HCT116 (cell line): ENCODE data around the gene FOXP1. TPM values are rescaled to one million over a fixed set of nuclear protein-coding genes. Genes with fewer than 3 reads are reported as not detected.

Experiments used
- ATAC-seq: fragments of 200-7000 bp; cut with Tn5 transposase; 2 replicates; pipeline ENCODE4 v1.9.1; 2020; ENCODE audit warnings: mild to moderate bottlenecking, moderate library complexity
- BruUV-seq: library from RNA; stranded (reverse); fragments of 400-500 nt; replicated peaks from 2 replicates; lab custom pipeline; 2021; lab: Mats Ljungman, UMichigan
- CTCF ChIA-PET: fragments of 300-600 bp; sonication (Branson Sonifier 250); formaldehyde crosslinking; loops from one replicate; lab custom pipeline; 2021; ENCODE audit warnings: antibody characterized with exemption; lab: Charles Lee
- POLR2A ChIA-PET: fragments of 300-600, 350-600 bp; sonication (Branson Sonifier 250); formaldehyde crosslinking; loops from one replicate; lab custom pipeline; 2021; ENCODE audit warnings: antibody characterized with exemption; lab: Charles Lee
- RAD21 ChIA-PET, 2 experiments: fragments of 300-600 bp; sonication (Branson Sonifier 250); formaldehyde crosslinking; loops; one replicate each; lab custom pipeline; 2023; ENCODE audit warnings: low total read pairs in 2 of 2; ENCODE audit not compliant: uncharacterized antibody in 2 of 2, unreplicated experiment in 2 of 2, low non-redundant PET in 1 of 2; lab: Charles Lee
- DNase-seq: peaks from one replicate; pipeline ENCODE4 v3.0.0-alpha.2; 2010; ENCODE audit warnings: low read depth, low spot score
- H2AFZ ChIP-seq: fragments of 200-600 bp; shearing (Covaris generic), sonication (generic); 2 replicates; pipeline ENCODE4 v1.6.1; 2017; ENCODE audit warnings: low read depth, mixed run types, mixed read lengths, antibody characterized with exemption, low read length; ENCODE audit not compliant: poor library complexity, severe bottlenecking
- H3K27ac ChIP-seq: 2 replicates; pipeline ENCODE4 v1.5.1; 2012; ENCODE audit warnings: low read depth, low read length
- H3K27me3 ChIP-seq: fragments of 200-600 bp; sonication (generic); 2 replicates; pipeline ENCODE4 v1.6.1; 2016; ENCODE audit warnings: mixed run types, low read length, mixed read lengths; ENCODE audit not compliant: insufficient read depth
- H3K36me3 ChIP-seq, 2 experiments: fragments of 200-500 bp in 1 of 2; fragments of 200-600 bp in 1 of 2; sonication (Bioruptor generic) in 1 of 2; sonication (generic) in 1 of 2; 2 replicates each; pipeline versions ENCODE4 v1.5.1 to v1.6.1; 2014 to 2016; ENCODE audit warnings: low read length in 2 of 2, inconsistent platforms in 1 of 2, mixed read lengths in 1 of 2, mixed run types in 1 of 2; ENCODE audit not compliant: insufficient read depth in 2 of 2, control insufficient read depth in 1 of 2
- H3K4me1 ChIP-seq, 2 experiments: fragments of 200-600 bp in 1 of 2; sonication (generic) in 1 of 2; 2 replicates each; pipeline versions ENCODE4 v1.5.1 to v1.6.1; 2012 to 2017; ENCODE audit warnings: low read length in 2 of 2, inconsistent platforms in 1 of 2, mild to moderate bottlenecking in 1 of 2, mixed read lengths in 1 of 2, mixed run types in 1 of 2, moderate library complexity in 1 of 2; ENCODE audit not compliant: insufficient read depth in 2 of 2, control insufficient read depth in 1 of 2
- H3K4me2 ChIP-seq: fragments of 200-600 bp; sonication (generic); 2 replicates; pipeline ENCODE4 v1.6.1; 2017; ENCODE audit warnings: mixed run types, low read length, mixed read lengths
- H3K4me3 ChIP-seq, 2 experiments: fragments of 200-600 bp in 1 of 2; sonication (generic) in 1 of 2; replicated peaks in 1 of 2; 2 replicates each; pipeline ENCODE4 v1.5.1; 2011 to 2016; ENCODE audit warnings: low read length in 2 of 2, control low read depth in 1 of 2, low read depth in 1 of 2, mild to moderate bottlenecking in 1 of 2, mixed read lengths in 1 of 2, mixed run types in 1 of 2
- H3K79me2 ChIP-seq: fragments of 200-600 bp; sonication (generic); 2 replicates; pipeline ENCODE4 v1.6.1; 2017; ENCODE audit warnings: mild to moderate bottlenecking, mixed run types, low read length, moderate library complexity, mixed read lengths; ENCODE audit not compliant: insufficient read depth
- H3K9ac ChIP-seq: fragments of 200-600 bp; sonication (generic); 2 replicates; pipeline ENCODE4 v1.6.1; 2016; ENCODE audit warnings: low read length, mixed read lengths
- H3K9me2 ChIP-seq: fragments of 200-600 bp; sonication (generic), shearing (Covaris generic); 2 replicates; pipeline ENCODE4 v1.6.1; 2017; ENCODE audit warnings: mixed run types, mild to moderate bottlenecking, moderate library complexity; ENCODE audit not compliant: insufficient read depth
- H3K9me3 ChIP-seq, 2 experiments: fragments of 200-500 bp in 1 of 2; fragments of 200-600 bp in 1 of 2; sonication (Bioruptor generic) in 1 of 2; sonication (generic) in 1 of 2; 2 replicates each; pipeline ENCODE4 v1.6.1; 2014 to 2017; ENCODE audit warnings: low read length in 2 of 2, mixed read lengths in 2 of 2, inconsistent platforms in 1 of 2, low read depth in 1 of 2, mild to moderate bottlenecking in 1 of 2, mixed run types in 1 of 2, moderate library complexity in 1 of 2; ENCODE audit not compliant: control insufficient read depth in 1 of 2, insufficient read depth in 1 of 2
- H4K20me1 ChIP-seq: fragments of 200-600 bp; sonication (generic), shearing (Covaris generic); 2 replicates; pipeline ENCODE4 v1.6.1; 2017; ENCODE audit warnings: mixed run types, mild to moderate bottlenecking, moderate library complexity; ENCODE audit not compliant: insufficient read depth
- EZH2 ChIP-seq: fragments of 200-600 bp; sonication (generic); IDR thresholded peaks from 2 replicates; pipeline ENCODE4 v1.6.1; 2017; ENCODE audit warnings: antibody characterized with exemption, mixed run types
- POLR2AphosphoS5 ChIP-seq: IDR thresholded peaks from 2 replicates; pipeline ENCODE4 v1.6.1; 2011; ENCODE audit warnings: mild to moderate bottlenecking, low read depth, low read length, moderate library complexity
- RAD21 ChIP-seq: IDR thresholded peaks from 2 replicates; pipeline ENCODE4 v1.6.1; 2012; ENCODE audit warnings: low read depth, mild to moderate bottlenecking
- SIN3A ChIP-seq: IDR thresholded peaks from 2 replicates; pipeline ENCODE4 v1.6.1; 2012; ENCODE audit warnings: low read depth
- SRF ChIP-seq: IDR thresholded peaks from 2 replicates; pipeline ENCODE4 v1.6.1; 2012; ENCODE audit warnings: low read depth
- ZBTB33 ChIP-seq: IDR thresholded peaks from 2 replicates; pipeline ENCODE4 v1.6.1; 2011; ENCODE audit warnings: mild to moderate bottlenecking, low read length, moderate library complexity; ENCODE audit not compliant: insufficient replicate concordance; ENCODE audit errors: extremely low read depth
- ZFX ChIP-seq: fragments of 450-650 bp; IDR thresholded peaks from 2 replicates; pipeline ENCODE4 v1.6.1; 2017
- intact Hi-C: fragments of 100-400 bp; cut with micrococcal nuclease; formaldehyde crosslinking; loops from 2 replicates; pipeline ENCODE4 v1.10.0; 2022
- total RNA-seq: library from RNA; stranded (reverse); gene quantifications from one replicate; pipeline ENCODE4 v1.2.1, GENCODE V29; 2021; ENCODE audit not compliant: unreplicated experiment
- TF ChIP-seq, protein P1 (sequence below): IDR thresholded peaks from 2 replicates; pipeline ENCODE4 v1.6.1; 2012; ENCODE audit warnings: low read depth
- TF ChIP-seq, protein P2 (sequence below), 3 experiments: fragments of 200-600 bp in 1 of 3; sonication (generic) in 1 of 3; IDR thresholded peaks in 2 of 3; conservative IDR thresholded peaks in 1 of 3; 2 replicates each; pipeline ENCODE4 v1.5.1; 2012 to 2017; ENCODE audit warnings: low read depth in 2 of 3, low read length in 2 of 3, antibody characterized with exemption in 1 of 3, borderline replicate concordance in 1 of 3, control low read depth in 1 of 3, mild to moderate bottlenecking in 1 of 3, mixed read lengths in 1 of 3, mixed run types in 1 of 3, moderate library complexity in 1 of 3; ENCODE audit not compliant: insufficient read depth in 1 of 3
- TF ChIP-seq, protein P3 (sequence below): IDR thresholded peaks from 2 replicates; pipeline ENCODE4 v1.6.1; 2012

The FOXP1 gene
- total RNA-seq, 1 experiment from 2014 or later, result 11.4 TPM

- no peaks in the 10 kb centered on the region for H3K79me2 ChIP-seq
- H3K4me3 ChIP-seq, result no peak overlapping the region
- no peak for ATAC-seq
- H4K20me1 ChIP-seq, result no peaks in the 10 kb centered on the region
- no TSS peak for BruUV-seq
- TF ChIP-seq, protein P1, sequence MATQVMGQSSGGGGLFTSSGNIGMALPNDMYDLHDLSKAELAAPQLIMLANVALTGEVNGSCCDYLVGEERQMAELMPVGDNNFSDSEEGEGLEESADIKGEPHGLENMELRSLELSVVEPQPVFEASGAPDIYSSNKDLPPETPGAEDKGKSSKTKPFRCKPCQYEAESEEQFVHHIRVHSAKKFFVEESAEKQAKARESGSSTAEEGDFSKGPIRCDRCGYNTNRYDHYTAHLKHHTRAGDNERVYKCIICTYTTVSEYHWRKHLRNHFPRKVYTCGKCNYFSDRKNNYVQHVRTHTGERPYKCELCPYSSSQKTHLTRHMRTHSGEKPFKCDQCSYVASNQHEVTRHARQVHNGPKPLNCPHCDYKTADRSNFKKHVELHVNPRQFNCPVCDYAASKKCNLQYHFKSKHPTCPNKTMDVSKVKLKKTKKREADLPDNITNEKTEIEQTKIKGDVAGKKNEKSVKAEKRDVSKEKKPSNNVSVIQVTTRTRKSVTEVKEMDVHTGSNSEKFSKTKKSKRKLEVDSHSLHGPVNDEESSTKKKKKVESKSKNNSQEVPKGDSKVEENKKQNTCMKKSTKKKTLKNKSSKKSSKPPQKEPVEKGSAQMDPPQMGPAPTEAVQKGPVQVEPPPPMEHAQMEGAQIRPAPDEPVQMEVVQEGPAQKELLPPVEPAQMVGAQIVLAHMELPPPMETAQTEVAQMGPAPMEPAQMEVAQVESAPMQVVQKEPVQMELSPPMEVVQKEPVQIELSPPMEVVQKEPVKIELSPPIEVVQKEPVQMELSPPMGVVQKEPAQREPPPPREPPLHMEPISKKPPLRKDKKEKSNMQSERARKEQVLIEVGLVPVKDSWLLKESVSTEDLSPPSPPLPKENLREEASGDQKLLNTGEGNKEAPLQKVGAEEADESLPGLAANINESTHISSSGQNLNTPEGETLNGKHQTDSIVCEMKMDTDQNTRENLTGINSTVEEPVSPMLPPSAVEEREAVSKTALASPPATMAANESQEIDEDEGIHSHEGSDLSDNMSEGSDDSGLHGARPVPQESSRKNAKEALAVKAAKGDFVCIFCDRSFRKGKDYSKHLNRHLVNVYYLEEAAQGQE, result no peak
- TF ChIP-seq RAD21 (no peak), ZBTB33 (no peak), SIN3A (no peak), EZH2 (no peak), SRF (no peak), ZFX (no peak), POLR2AphosphoS5 (no peak)
- TF ChIP-seq, protein P2, sequence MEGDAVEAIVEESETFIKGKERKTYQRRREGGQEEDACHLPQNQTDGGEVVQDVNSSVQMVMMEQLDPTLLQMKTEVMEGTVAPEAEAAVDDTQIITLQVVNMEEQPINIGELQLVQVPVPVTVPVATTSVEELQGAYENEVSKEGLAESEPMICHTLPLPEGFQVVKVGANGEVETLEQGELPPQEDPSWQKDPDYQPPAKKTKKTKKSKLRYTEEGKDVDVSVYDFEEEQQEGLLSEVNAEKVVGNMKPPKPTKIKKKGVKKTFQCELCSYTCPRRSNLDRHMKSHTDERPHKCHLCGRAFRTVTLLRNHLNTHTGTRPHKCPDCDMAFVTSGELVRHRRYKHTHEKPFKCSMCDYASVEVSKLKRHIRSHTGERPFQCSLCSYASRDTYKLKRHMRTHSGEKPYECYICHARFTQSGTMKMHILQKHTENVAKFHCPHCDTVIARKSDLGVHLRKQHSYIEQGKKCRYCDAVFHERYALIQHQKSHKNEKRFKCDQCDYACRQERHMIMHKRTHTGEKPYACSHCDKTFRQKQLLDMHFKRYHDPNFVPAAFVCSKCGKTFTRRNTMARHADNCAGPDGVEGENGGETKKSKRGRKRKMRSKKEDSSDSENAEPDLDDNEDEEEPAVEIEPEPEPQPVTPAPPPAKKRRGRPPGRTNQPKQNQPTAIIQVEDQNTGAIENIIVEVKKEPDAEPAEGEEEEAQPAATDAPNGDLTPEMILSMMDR (IDR thresholded peaks at IDR 0.05 in 2 of 3, conservative IDR thresholded peaks at IDR 0.05 in 1 of 3; ENCODE audit: borderline replicate concordance in 1 of 3, insufficient read depth in 1 of 3, low read depth in 2 of 3, low read length in 2 of 3), result no peak
- TF ChIP-seq, protein P3, sequence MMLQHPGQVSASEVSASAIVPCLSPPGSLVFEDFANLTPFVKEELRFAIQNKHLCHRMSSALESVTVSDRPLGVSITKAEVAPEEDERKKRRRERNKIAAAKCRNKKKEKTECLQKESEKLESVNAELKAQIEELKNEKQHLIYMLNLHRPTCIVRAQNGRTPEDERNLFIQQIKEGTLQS, result no peak
- no peak overlapping the region for H3K4me2 ChIP-seq
- H3K9me3 ChIP-seq, result no peaks in the 10 kb centered on the region
- no peak overlapping the region for H3K27ac ChIP-seq
- no peak overlapping the region for H2AFZ ChIP-seq
- POLR2A ChIA-PET, result no interaction called here
- no peaks in the 10 kb centered on the region for H3K4me1 ChIP-seq
- no peak for DNase-seq
- RAD21 ChIA-PET, result no interaction called here
- no peaks in the 10 kb centered on the region for H3K9me2 ChIP-seq
- CTCF ChIA-PET, result interaction anchor here (0.5 kb wide), 1 partner anchor 804 kb away, joined by 3 read pairs; no protein-coding TSS in a partner anchor
- H3K9ac ChIP-seq, result no peak overlapping the region
- H3K36me3 ChIP-seq, result no peaks in the 10 kb centered on the region
- H3K27me3 ChIP-seq, result no peaks in the 10 kb centered on the region
- intact Hi-C loops, result no loop called here
These were observed 656.7 kb downstream of the FOXP1 start for GRCh38 chr3:70926835-70927234.
